ENCODE measurements around the gene SUSD6.
A peak's percentile ranks its signal among the peaks of the same experiment; 100 is the strongest.

SUSD6 gene

GRCh38 chr14:69611172-69612013, at the start of gene SUSD6:
SUSD6 (plus strand) TSS chr14:69611596; CDS start chr14:69658593, 46,997 bp downstream.
- DNase-seq (ENCODE audit: insufficient read length, low spot score) (peak; percentile 100), FAIRE-seq (peak; percentile 98)

GRCh38 chr14:69561893-69562292, 49.5 kb upstream of the SUSD6 start:
- DNase-seq (ENCODE audit: insufficient read length, low spot score): no peak
- FAIRE-seq: peak; percentile 42

- no peak for FAIRE-seq
- no peak for DNase-seq (ENCODE audit: insufficient read length, low spot score)
These were observed 43.8 kb upstream of the SUSD6 start for GRCh38 chr14:69567563-69567962.

GRCh38 chr14:69569859-69570258, 41.5 kb upstream of the SUSD6 start:
- no peak for DNase-seq (ENCODE audit: insufficient read length, low spot score)
- peak; percentile 82 for FAIRE-seq

- FAIRE-seq: peak; percentile 31
- DNase-seq (ENCODE audit: insufficient read length, low spot score): no peak
These were observed 40.5 kb upstream of the SUSD6 start for GRCh38 chr14:69570836-69571330.

- FAIRE-seq: peak; percentile 72
- no peak for DNase-seq (ENCODE audit: insufficient read length, low spot score)
These were observed 39.9 kb upstream of the SUSD6 start for GRCh38 chr14:69571449-69572029.

GRCh38 chr14:69572030-69572840, 39.2 kb upstream of the SUSD6 start:
- FAIRE-seq: peak; percentile 96

GRCh38 chr14:69572841-69573135, 38.6 kb upstream of the SUSD6 start:
- no peak for DNase-seq (ENCODE audit: insufficient read length, low spot score)
- no peak for FAIRE-seq

More at GRCh38 chr14:69572030-69572840, 39.2 kb upstream of the SUSD6 start:
- DNase-seq (ENCODE audit: insufficient read length, low spot score): no peak

GRCh38 chr14:69573205-69573830, 38.1 kb upstream of the SUSD6 start:
- DNase-seq (ENCODE audit: insufficient read length, low spot score) (no peak), FAIRE-seq (peak; percentile 46)

GRCh38 chr14:69573831-69574262, 37.5 kb upstream of the SUSD6 start:
- no peak for FAIRE-seq

GRCh38 chr14:69574263-69574953, 37.0 kb upstream of the SUSD6 start, which contains the start of gene CCDC177:
CCDC177 (minus strand) TSS chr14:69574871; CDS start chr14:69573622, 1,249 bp downstream.
- DNase-seq (ENCODE audit: insufficient read length, low spot score): peak; percentile 95

More at GRCh38 chr14:69573831-69574262, 37.5 kb upstream of the SUSD6 start:
- DNase-seq (ENCODE audit: insufficient read length, low spot score): no peak

GRCh38 chr14:69574954-69575295, 36.5 kb upstream of the SUSD6 start:
- FAIRE-seq: no peak
- DNase-seq (ENCODE audit: insufficient read length, low spot score): no peak

More at GRCh38 chr14:69574263-69574953, 37.0 kb upstream of the SUSD6 start, which contains the start of gene CCDC177:
- FAIRE-seq: peak; percentile 92

GRCh38 chr14:69579476-69579875, 31.9 kb upstream of the SUSD6 start:
- FAIRE-seq (no peak), DNase-seq (ENCODE audit: insufficient read length, low spot score) (no peak)

- FAIRE-seq (peak; percentile 89), DNase-seq (ENCODE audit: insufficient read length, low spot score) (peak; percentile 79)
These were observed 31.3 kb upstream of the SUSD6 start for GRCh38 chr14:69580009-69580577.

- DNase-seq (ENCODE audit: insufficient read length, low spot score) (no peak), FAIRE-seq (no peak)
These were observed 30.0 kb upstream of the SUSD6 start for GRCh38 chr14:69581316-69581935.

- no peak for DNase-seq (ENCODE audit: insufficient read length, low spot score)
- no peak for FAIRE-seq
These were observed 29.2 kb upstream of the SUSD6 start for GRCh38 chr14:69582212-69582611.

GRCh38 chr14:69582829-69583228, 28.6 kb upstream of the SUSD6 start:
- no peak for DNase-seq (ENCODE audit: insufficient read length, low spot score)
- FAIRE-seq: no peak

- no peak for FAIRE-seq
These were observed 27.0 kb upstream of the SUSD6 start for GRCh38 chr14:69584389-69584788.

GRCh38 chr14:69586404-69586803, 25.0 kb upstream of the SUSD6 start:
- no peak for DNase-seq (ENCODE audit: insufficient read length, low spot score)
- FAIRE-seq: no peak

More at GRCh38 chr14:69584389-69584788, 27.0 kb upstream of the SUSD6 start:
- no peak for DNase-seq (ENCODE audit: insufficient read length, low spot score)
